HG02588 (cell line): ENCODE data around the gene AHSG.

Experiments used
- ATAC-seq: cut with Tn5 transposase; IDR thresholded peaks from one replicate; pipeline ENCODE4 v1.9.1; 2021; ENCODE audit warnings: mild to moderate bottlenecking, moderate library complexity; ENCODE audit not compliant: unreplicated experiment

AHSG gene

GRCh38 chr3:186637686-186638085, 24.8 kb downstream of the AHSG start:
- ATAC-seq: no peak

GRCh38 chr3:186638259-186638658, 25.4 kb downstream of the AHSG start:
- no peak for ATAC-seq

- no peak for ATAC-seq
These were observed 27.1 kb downstream of the AHSG start, which contains the start of gene FETUB for GRCh38 chr3:186639778-186640472. Gene FETUB (plus strand): TSS chr3:186640399. CDS start chr3:186640461, 62 bp downstream.

GRCh38 chr3:186640473-186640818, 27.6 kb downstream of the AHSG start:
- no peak for ATAC-seq

- no peak for ATAC-seq
These were observed 28.1 kb downstream of the AHSG start for GRCh38 chr3:186640929-186641328.

- ATAC-seq: no peak
These were observed 29.2 kb downstream of the AHSG start for GRCh38 chr3:186642014-186642413.

GRCh38 chr3:186643493-186643892, 30.6 kb downstream of the AHSG start:
- no peak for ATAC-seq

GRCh38 chr3:186644683-186645082, 31.8 kb downstream of the AHSG start:
- no peak for ATAC-seq

- ATAC-seq: no peak
These were observed 33.2 kb downstream of the AHSG start for GRCh38 chr3:186646106-186646505.

- ATAC-seq: no peak
These were observed 34.0 kb downstream of the AHSG start for GRCh38 chr3:186646841-186647240.

GRCh38 chr3:186648851-186649250, 36.0 kb downstream of the AHSG start:
- no peak for ATAC-seq

GRCh38 chr3:186651678-186652215, 38.9 kb downstream of the AHSG start:
- no peak for ATAC-seq

GRCh38 chr3:186653080-186653707, 40.3 kb downstream of the AHSG start:
- ATAC-seq: peak; percentile 88

GRCh38 chr3:186653984-186654383, 41.1 kb downstream of the AHSG start:
- no peak for ATAC-seq

- ATAC-seq: no peak
These were observed 50.7 kb downstream of the AHSG start for GRCh38 chr3:186663361-186664118.

- ATAC-seq: no peak
These were observed 51.2 kb downstream of the AHSG start for GRCh38 chr3:186664119-186664495.

GRCh38 chr3:186664506-186664905, 51.6 kb downstream of the AHSG start:
- ATAC-seq: no peak

GRCh38 chr3:186665625-186666188, 52.8 kb downstream of the AHSG start, which contains the start of gene HRG:
Gene HRG (plus strand): TSS chr3:186666014. CDS start chr3:186666032, 18 bp downstream.
- no peak for ATAC-seq

GRCh38 chr3:186668426-186668825, 55.6 kb downstream of the AHSG start:
- ATAC-seq: no peak

- no peak for ATAC-seq
These were observed 56.7 kb downstream of the AHSG start for GRCh38 chr3:186669378-186670084.

GRCh38 chr3:186670155-186670554, 57.3 kb downstream of the AHSG start:
- ATAC-seq: no peak
